NCI-H446 treated with DMSO at 0.1 percent for 48 hours (cell line): ENCODE measurements around the gene FXYD5.
"Not testable (repeated sequence)": the region's sequence is repeated elsewhere in the genome, so short reads cannot be mapped to it uniquely, and the experiment has no call there.

Source experiments
- DNase-seq: peaks from one replicate; lab custom pipeline; 2025; lab: John Stamatoyannopoulos, UW

FXYD5 gene

DNA sequence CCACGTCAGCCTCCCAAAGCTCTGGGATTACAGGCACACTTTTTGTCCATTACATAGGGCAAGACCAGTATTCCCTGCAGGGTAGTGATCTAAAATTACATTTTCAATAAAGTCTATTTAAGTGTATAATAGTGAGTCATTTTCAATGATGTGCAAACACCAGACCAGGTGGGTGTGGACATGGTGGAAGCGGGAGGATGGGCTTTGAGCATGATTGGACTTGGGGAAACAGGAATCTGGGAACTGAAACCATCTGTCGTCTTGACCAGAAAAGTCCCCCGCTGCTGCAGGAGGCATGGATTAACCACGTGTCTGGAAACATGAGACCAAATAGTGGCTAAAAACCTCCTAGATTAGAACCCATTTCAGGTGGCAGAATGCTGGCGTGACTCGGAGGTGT lies 34.0 kb upstream of the FXYD5 start:
- no peak for DNase-seq

DNA sequence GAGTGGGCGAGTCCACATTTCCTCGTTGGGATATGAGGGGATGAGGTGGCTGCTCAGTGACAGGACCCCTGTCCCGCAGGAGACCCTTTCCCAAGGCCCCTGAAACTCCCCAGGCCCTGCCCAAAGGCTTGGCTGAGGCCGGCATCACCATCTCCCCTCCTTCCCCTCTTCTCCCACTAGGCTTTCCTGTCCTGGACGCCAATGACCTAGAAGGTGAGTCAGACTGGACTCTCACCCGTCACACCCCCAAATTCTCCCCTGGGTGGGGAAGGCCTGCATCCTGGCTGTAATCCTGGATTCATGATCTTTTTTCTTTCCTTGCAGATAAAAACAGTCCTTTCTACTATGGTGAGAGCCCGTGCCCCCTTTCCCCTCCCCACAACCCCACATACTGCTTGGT lies 33.6 kb upstream of the FXYD5 start:
- DNase-seq: no peak

DNA sequence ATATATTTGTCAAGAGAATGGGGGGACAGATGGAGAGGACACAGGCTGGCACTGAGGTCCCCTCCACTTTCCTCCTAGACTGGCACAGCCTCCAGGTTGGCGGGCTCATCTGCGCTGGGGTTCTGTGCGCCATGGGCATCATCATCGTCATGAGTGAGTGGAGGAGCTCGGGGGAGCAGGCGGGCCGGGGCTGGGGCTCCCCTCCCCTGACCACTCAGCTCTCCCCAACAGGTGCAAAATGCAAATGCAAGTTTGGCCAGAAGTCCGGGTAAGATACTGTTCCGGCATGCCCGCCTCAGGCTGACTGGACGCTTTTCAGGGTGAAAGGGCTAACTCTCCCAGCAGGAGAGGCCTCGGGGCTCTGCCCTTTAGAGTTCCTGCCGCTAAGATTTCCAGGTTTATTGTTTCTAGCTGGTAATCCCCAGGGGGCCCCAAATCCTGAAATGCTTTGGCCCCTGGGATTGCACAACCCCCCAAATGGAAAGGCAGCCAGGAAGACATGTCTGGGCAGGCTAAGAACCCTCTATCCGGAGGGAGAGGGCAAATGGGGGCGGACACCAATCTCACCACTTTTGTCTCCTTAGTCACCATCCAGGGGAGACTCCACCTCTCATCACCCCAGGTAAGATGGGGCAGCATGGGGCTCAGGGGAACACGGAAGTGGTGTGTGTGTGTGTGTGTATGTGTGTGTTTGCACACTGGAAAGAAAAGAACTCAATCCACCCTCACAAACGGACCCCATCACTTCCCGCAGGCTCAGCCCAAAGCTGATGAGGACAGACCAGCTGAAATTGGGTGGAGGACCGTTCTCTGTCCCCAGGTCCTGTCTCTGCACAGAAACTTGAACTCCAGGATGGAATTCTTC lies 31.6 kb upstream of the FXYD5 start:
- no peak for DNase-seq

DNA sequence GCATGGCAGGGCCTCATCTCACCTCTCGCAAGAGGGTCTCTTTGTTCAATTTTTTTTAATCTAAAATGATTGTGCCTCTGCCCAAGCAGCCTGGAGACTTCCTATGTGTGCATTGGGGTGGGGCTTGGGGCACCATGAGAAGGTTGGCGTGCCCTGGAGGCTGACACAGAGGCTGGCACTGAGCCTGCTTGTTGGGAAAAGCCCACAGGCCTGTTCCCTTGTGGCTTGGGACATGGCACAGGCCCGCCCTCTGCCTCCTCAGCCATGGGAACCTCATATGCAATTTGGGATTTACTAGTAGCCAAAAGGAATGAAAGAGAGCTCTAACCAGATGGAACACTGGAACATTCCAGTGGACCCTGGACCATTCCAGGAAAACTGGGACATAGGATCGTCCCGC lies 31.0 kb upstream of the FXYD5 start:
- no peak for DNase-seq

DNA sequence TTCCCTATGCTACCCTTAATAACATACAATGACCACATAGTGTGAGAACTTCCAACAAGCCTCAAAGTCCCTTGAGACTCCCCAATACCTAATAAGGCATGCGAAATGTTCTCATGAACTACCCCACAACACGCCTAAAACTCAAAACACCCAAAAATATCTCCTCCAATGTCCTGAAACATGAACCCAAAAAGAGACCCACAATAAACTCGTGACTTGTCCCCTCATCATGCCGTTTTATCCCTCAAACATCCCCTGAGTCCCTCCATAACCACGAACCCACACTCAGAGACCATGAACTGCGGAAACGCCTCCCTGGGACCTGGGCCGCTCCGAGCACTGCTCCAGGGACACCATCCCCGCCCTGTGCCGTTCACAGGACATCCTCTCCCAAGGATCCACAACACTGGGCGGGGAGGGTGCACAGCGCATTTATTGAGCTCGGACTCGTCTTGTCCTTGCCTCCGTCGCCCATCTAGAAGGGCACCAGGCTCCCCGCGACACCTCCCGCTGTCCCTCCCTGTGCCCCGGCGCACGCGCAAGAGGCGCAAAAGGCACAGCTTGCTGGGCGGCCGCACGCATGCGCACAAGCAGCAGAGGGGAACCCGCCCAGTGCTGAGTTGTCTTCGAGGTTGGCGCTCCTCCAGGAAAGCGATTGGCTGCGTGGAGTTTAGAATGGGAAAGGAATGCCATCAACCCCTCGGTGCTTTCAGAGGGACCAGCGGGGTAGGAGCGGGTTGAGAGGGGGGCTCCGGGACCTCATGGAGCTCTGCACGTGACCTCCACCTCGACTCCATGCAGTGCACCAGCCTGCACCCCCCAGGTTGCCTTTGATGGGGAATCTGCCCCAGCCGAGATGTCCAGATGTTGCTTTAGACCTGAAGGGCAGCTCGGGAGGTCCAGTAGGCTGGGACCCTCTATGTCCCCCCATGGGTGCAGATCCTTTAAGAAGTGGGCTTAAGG lies 30.2 kb upstream of the FXYD5 start:
- DNase-seq: peak; percentile 82

DNA sequence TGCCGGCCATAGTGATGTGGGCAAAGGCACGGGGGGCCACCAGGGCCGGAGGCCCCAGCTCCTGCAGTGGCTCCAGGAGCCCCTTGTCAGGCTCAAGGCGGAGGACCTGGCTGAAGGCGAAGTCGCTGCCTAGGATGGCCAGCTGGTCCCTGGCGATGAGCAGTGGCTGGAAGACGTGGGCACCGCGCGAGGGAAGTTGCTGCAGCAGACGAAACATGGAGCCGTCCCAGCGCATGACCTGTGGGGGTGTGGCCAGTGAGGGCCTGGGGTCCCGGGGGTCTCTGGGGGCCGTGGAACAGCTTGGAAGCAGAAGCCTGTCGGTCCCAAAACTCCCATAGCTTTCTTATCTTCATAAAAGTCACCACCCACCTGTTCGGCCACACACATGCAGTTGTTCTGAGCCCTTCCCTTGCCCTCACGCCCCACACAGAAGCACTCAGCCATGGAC lies 29.2 kb upstream of the FXYD5 start:
- DNase-seq: no peak

DNA sequence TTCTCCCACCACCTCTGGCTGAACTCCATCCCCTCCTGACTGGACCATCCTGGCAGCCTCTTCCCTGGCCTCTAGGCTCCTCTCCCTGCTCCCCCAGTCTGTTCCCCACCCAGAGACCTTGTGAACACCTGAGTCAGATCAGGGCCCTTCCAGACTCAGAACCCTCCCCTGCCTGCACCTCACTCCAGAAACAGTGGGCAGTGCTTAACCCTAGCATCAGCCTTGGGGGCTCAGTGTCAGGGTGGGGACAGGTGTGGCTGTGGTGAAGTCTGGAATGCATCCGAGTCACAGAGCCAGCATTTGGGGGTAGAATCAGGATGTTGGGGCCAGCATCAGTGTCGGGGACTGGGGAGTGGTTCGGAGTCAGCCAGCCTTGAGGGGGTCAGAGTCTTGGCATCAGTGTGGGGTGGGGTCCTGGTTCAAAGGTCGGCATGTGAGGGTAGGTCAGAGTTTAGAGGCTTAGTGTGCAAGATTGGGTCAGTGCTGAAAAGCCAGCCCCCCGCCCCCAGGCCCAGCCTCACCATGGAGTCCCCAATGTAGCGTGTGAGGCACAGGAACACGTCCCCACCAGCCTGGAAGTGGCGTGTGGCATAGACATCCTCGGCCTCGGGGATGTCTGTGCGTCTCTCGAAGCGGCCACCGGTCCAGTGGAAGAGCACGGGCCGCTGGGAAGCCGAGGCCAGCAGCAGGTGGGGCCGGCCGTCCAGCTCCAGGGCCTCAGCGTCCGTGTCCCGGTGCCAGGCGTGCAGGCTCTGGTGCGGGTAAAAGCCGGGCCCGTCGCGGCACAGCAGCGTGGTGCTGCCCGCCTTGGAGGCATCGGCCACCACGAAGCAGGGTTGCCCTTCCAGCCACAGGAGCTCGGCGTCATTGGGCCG lies 28.5 kb upstream of the FXYD5 start:
- no peak for DNase-seq

DNA sequence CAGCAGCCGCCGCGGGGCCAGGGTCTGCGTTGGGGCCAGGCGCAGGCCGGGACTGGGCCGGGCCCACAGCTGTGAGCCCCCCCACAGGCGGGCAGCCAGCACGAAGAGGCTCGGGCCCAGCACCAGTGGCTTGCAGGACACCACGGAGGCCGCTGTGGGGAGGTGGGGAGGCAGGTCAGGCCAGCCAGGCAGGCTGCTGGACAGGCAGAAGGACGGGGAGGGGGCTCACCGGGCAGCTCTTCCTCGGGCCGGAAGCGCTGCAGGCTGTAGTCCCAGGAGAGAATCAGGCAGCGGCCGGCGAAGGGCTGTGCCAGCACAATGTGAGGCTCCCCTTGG lies 27.9 kb upstream of the FXYD5 start:
- no peak for DNase-seq

DNA sequence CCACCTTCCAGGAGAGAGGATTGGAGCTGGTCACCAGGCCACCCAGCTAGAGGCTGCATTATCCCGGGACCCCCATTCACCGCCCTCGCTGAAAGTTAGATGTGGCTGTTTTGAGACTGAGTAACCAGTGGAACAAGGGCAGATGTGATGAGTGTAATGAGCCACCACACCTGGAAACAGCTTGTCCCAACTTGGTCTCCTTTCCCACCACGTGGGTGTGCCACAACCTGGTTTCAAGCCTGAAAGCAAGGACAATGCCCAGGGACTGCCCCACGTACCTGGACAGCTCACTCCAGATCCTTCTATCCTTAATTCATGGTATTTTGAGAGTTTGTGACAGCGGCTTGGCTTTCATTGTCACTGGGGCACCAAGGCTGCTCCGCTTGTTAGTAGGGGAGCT lies 26.7 kb upstream of the FXYD5 start:
- DNase-seq: no peak

DNA sequence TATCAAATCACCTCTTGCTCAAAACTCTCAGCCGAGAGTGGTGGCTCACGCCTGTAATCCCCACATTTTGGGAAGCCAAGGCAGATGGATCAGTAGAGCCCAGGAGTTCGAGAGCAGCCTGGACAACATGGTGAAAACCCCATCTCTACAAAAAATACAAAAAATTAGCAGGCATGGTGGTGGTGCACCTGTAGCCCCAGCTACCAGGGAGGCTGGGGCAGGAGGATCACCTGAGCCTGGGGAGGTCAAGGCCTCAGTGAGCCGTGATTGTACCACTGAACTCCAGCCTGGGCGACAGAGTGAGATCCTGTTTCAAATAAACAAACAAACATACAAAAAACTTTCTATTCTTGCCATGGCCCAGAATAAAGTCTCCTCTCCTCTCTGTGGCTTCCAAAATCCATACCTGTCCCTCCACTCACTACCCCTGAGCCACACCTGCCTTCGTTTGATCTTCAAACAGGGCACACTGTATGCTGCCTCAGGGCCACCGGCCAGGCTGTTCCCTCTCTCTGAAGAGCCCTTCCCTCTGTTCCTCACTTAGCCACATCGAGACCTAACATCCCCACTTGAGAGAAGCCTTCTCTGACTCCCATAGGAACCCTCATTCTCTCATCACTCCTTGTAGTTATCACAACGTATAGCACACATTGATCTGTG lies 26.0 kb upstream of the FXYD5 start:
- DNase-seq: no peak

DNA sequence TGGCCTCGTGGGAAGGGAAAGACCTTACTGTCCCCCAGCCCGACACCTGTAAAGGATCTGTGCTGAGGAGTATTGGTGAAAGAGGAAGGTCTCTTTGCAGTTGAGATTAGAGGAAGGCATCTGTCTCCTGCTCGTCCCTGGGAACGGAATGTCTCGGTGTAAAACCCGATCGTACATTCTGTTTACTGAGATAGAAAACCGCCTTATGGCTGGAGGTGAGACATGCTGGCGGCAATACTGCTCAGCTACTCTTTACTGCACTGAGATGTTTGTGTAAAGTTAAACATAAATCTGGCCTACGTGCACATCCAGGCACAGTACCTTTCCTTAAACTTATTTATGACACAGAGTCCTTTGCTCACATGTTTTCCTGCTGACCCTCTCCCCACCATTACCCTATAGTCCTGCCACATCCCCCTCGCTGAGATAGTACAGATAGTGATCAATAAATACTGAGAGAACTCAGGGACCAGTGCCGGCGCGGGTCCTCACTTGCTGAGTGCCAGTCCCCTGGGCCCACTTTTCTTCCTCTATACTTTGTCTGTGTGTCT lies 24.7 kb upstream of the FXYD5 start:
- not testable (repeated sequence) for DNase-seq

DNA sequence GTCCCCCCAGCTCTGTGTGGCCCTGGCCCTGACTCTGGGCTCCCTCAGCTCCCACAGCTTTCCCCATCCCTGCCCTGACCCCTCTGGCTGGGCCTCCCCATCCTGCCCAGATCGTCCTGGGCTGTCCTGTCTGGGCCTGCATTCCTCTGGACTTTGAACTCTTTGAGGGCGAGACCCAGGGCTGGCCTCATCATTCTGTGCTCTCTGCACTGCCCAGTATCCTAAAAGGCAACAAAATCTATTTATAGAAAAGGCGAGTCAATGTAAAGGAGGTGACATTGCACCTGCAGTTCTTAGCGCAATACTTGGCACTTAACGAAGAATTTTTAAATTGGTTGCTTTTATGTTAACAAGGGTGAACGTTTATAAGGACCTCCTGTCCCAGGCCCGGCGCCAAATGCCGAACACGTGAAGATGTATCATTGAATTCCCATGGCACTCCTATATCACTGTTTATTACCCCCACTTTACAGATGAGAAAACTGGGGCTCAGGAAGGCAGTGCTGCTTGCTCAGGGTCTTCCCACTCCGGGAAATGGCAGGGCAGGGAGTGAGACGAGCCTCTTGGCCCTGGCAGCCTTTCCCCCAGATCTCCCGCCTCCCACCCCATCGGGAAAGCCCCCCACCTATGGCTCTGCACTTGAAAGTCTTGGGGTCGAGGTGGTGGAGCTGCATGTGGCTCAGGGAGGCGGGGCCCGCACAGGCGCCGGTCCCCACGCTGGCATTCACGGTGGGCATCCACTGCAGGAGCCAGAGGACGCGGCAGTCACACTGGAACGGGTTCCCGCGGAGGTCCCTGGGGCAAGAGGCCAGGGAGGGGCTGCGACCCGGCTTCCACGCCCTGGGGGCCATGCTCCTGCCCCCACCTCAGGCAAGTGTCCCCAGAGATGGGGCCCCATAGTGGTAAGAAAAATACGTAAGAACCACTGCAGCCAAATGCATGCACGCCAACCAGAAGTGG lies 23.5 kb upstream of the FXYD5 start:
- DNase-seq: no peak

DNA sequence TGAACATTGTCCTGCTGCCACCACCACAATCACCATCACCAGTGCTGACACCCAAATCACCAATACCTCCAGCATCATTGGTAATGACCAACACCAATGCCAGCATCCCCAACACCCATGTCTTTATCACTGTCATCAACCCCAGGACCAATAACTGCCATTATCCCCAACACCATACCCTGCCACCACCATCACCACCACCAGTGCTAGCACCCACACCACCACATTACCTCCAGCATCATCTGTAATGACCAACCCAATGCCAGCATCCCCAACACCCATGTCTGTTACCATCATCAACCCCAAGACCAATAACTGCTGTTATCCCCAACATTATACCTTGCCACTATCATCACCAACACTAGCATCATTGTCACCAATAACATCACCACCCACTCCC lies 22.3 kb upstream of the FXYD5 start:
- no peak for DNase-seq

DNA sequence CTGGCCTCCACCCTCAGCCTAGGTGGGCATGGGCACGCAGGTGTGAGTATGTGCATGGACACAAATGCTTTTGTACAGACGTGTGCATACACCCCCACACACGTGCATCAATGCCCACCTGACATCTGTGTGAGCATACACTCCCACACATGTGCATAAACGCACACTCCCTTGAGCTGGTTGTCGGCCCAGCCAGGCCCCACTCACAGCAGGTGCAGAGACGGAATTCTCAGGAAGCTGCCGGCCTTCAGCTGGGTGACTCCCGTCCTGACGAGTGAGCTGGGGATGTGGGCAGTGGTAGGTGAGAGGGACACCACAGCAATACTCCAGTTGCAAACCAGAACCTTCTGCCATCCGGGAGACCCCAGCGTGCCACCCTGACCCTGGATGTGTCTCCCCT lies 20.7 kb upstream of the FXYD5 start:
- no peak for DNase-seq

DNA sequence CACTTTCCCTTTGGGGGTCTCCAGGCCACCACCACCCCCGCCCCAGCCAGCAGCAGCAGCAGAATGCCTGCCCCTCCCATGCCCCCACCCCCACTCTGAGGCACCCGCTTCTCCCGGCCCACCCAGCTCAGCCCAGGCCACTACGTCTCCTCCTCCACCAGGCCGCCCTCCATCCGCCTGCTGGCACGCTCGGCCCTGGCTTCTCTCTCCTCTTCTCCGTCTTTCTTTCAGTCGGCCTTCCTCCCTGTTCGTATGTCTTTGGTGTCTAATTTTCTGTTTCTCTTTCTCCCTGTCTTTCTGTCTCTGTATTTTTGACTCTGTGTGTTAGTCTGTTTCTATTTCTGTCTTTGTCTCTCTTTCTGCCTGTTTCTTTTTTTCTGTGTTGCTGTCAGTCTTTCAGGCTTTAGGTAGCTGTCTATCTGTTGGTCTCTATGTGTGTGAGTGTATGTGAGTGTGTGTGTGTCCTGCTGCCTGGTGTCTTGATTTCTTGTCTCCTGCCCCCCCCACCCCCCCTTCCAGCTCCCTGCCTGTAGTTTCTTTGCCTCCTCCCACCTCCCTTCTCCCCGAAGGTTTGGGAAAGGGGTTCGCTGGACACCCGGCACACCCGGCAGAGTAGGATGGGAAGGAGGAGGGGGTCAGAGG lies 19.8 kb upstream of the FXYD5 start, which contains the start of gene LGI4:
Gene LGI4 (minus strand): TSS at position 459 of the 642 bp plus-strand sequence. CDS start 379 bp downstream, at position 80.
- no peak for DNase-seq

DNA sequence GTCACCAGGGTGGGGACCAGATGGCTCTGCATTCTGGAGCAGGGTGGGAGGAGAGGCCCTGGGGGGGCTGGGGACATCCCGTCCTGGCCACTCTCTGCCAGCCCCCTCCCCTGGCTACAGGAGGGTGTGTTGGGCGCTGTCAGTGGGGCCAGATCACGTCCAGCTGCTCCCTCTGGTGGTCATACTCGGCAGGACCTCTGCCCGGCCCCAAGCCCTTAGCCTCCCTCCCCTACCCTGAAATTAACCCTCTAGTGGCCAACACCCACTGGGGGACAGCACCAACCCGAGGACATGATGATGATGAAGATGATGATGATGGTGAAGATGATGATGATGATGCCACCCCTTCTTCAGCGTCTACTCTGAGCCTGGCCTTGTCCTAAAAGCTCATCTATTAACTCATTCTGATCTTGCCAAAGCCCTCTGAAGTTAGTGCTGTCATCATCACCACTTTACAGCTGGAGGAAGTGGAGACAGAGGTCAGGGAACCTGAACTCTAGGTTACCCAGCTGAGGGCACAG lies 19.1 kb upstream of the FXYD5 start:
- DNase-seq: no peak

DNA sequence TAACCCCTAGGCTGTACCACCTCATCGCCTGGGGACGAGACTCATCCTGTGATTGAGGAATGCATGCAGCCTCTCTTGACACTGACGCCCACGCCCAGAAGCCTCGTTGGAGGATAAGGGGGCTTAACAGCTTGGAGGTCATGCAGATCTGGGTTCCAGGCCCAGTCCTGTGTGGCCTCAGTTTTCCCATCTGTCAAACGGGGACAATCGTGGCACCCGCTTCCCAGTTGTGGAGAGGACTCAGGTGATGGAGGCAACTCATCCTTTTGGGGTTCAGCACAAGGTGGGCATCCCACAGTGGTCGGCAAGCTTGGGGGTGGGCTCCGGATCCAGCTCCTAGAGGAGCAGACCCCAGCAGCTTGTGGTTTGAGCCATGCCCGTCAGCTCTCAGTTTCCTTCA lies 18.3 kb upstream of the FXYD5 start:
- DNase-seq: no peak

DNA sequence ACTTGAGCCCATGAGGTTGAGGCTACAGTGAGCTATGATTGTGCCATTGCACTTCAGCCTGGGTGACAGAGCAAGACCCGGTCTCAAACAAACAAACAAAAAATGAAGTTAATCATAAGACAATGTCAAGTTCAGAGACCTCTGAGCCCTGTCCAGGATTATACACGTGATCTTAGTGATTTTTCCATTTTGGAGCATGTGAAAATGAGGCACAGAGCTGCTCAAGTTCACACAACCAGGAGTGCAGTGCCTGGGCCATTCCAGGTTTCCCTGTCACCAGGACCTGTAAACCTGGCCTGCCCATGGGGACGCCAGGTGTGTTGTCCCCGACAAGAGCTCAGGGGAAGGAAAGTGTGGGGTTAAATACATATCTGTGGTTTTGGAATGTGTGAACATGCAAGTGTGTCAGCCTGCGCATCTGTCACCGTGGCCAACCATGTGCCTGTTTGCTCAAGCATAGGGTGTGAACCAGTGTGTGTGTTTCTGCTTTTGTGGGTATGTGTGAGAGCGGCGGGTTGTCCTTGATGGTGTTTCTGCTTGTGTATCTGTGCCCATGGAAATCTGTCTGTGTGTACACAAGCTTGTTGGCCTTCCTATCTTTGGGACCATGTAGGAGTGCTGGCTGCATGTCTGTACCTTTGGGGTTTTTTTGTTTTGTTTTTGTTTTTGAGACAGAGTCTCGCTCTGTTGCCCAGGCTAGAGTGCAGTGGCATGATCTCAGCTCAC lies 17.4 kb upstream of the FXYD5 start:
- no peak for DNase-seq
